NCI-H128 (cell line): Measurements from ENCODE around the gene TANC1.

Experiments
- DNase-seq: peaks from one replicate; lab custom pipeline; 2025; ENCODE audit not compliant: unreplicated experiment; lab: John Stamatoyannopoulos, UW

TANC1 gene

GRCh38 chr2:159246325-159246988 is 278.0 kb downstream of the TANC1 start:
- DNase-seq: no peak

- no peak for DNase-seq
Measured at GRCh38 chr2:159249990-159250715, 281.7 kb downstream of the TANC1 start.

- DNase-seq: no peak
Measured at GRCh38 chr2:159251296-159252173, 283.1 kb downstream of the TANC1 start.

- DNase-seq: no peak
Measured at GRCh38 chr2:159252905-159253304, 284.5 kb downstream of the TANC1 start.

- DNase-seq: no peak
Measured at GRCh38 chr2:159256159-159256558, 287.7 kb downstream of the TANC1 start.

- no peak for DNase-seq
Measured at GRCh38 chr2:159262226-159262625, 293.8 kb downstream of the TANC1 start.

GRCh38 chr2:159262904-159263303 is 294.5 kb downstream of the TANC1 start:
- DNase-seq: no peak

GRCh38 chr2:159265171-159265576 is 296.7 kb downstream of the TANC1 start:
- no peak for DNase-seq

GRCh38 chr2:159266554-159266953 is 298.1 kb downstream of the TANC1 start:
- DNase-seq: no peak

- no peak for DNase-seq
Measured at GRCh38 chr2:159267921-159268320, 299.5 kb downstream of the TANC1 start.

GRCh38 chr2:159270744-159271379 is 302.4 kb downstream of the TANC1 start:
- no peak for DNase-seq

GRCh38 chr2:159272156-159272555 is 303.7 kb downstream of the TANC1 start:
- no peak for DNase-seq

GRCh38 chr2:159275111-159275510 is 306.7 kb downstream of the TANC1 start:
- DNase-seq: no peak

GRCh38 chr2:159279700-159280099 is 311.3 kb downstream of the TANC1 start:
- no peak for DNase-seq

GRCh38 chr2:159281002-159281401 is 312.6 kb downstream of the TANC1 start:
- no peak for DNase-seq
